HEK293T (cell line): ENCODE measurements around the gene CDH6.

Source experiments
- CTCF ChIA-PET: fragments of 350-600 bp; formaldehyde crosslinking; extraction: SDS; loops from one replicate; lab custom pipeline; 2021; ENCODE audit warnings: antibody characterized with exemption, inconsistent platforms; lab: Yijun Ruan, JAX
- POLR2A ChIA-PET: fragments of 350-600 bp; formaldehyde crosslinking; extraction: SDS; loops from one replicate; lab custom pipeline; 2020; ENCODE audit warnings: antibody characterized with exemption, inconsistent platforms; lab: Yijun Ruan, JAX
- DNase-seq: peaks from one replicate; pipeline ENCODE4 v3.0.0; 2012; ENCODE audit warnings: mixed read lengths; ENCODE audit errors: extremely low spot score
- ARNT ChIP-seq: fragments of 450-650 bp; IDR thresholded peaks from 2 replicates; pipeline ENCODE4 v1.6.1; 2017; ENCODE audit warnings: mild to moderate bottlenecking
- BHLHE40 ChIP-seq: fragments of 450-650 bp; IDR thresholded peaks from 2 replicates; pipeline ENCODE4 v1.6.1; 2016; ENCODE audit warnings: mild to moderate bottlenecking, moderate library complexity, borderline replicate concordance
- CTBP1 ChIP-seq: fragments of 450-650 bp; IDR thresholded peaks from 2 replicates; pipeline ENCODE4 v1.6.1; 2016; ENCODE audit warnings: borderline replicate concordance
- ELF4 ChIP-seq: fragments of 450-650 bp; IDR thresholded peaks from 2 replicates; pipeline ENCODE4 v1.6.1; 2017; ENCODE audit warnings: antibody characterized with exemption
- FOXA1 ChIP-seq: fragments of 450-650 bp; IDR thresholded peaks from 2 replicates; pipeline ENCODE4 v1.6.1; 2016; ENCODE audit warnings: mild to moderate bottlenecking
- FOXK2 ChIP-seq: fragments of 450-650 bp; IDR thresholded peaks from 2 replicates; pipeline ENCODE4 v1.6.1; 2016; ENCODE audit warnings: mild to moderate bottlenecking
- FOXM1 ChIP-seq: fragments of 450-650 bp; IDR thresholded peaks from 2 replicates; pipeline ENCODE4 v1.6.1; 2017; ENCODE audit warnings: mild to moderate bottlenecking, borderline replicate concordance
- HDGF ChIP-seq: fragments of 450-650 bp; IDR thresholded peaks from 2 replicates; pipeline ENCODE4 v1.6.1; 2017; ENCODE audit warnings: antibody characterized with exemption, borderline replicate concordance
- L3MBTL2 ChIP-seq: fragments of 450-650 bp; conservative IDR thresholded peaks from 2 replicates; pipeline ENCODE4 v1.6.1; 2016; ENCODE audit warnings: mild to moderate bottlenecking
- LEF1 ChIP-seq: fragments of 450-650 bp; IDR thresholded peaks from 2 replicates; pipeline ENCODE4 v1.6.1; 2017; ENCODE audit warnings: mild to moderate bottlenecking, borderline replicate concordance
- NFRKB ChIP-seq: fragments of 450-650 bp; IDR thresholded peaks from 2 replicates; pipeline ENCODE4 v1.6.1; 2016; ENCODE audit warnings: mild to moderate bottlenecking, moderate library complexity
- PKNOX1 ChIP-seq: fragments of 450-650 bp; IDR thresholded peaks from 2 replicates; pipeline ENCODE4 v1.6.1; 2016
- SP1 ChIP-seq: fragments of 450-650 bp; IDR thresholded peaks from 2 replicates; pipeline ENCODE4 v1.6.1; 2017
- SUZ12 ChIP-seq: fragments of 450-650 bp; IDR thresholded peaks from 2 replicates; pipeline ENCODE4 v1.6.1; 2016; ENCODE audit warnings: mild to moderate bottlenecking
- TARDBP ChIP-seq: fragments of 450-650 bp; IDR thresholded peaks from 2 replicates; pipeline ENCODE4 v1.6.1; 2016
- ZNF384 ChIP-seq: fragments of 450-650 bp; IDR thresholded peaks from 2 replicates; pipeline ENCODE4 v1.6.1; 2016

The CDH6 gene

GRCh38 chr5:31158686-31159085 lies 34.8 kb upstream of the CDH6 start:
- ChIA-PET POLR2A (no interaction called here), CTCF (no interaction called here)
- DNase-seq = no peak
- TF ChIP-seq TARDBP (no peak), ARNT (no peak)

GRCh38 chr5:31161781-31162181 lies 31.7 kb upstream of the CDH6 start:
- CTCF ChIA-PET = no interaction called here
- no peak for TF ChIP-seq CTBP1
- TF ChIP-seq FOXM1 = no peak
- TF ChIP-seq HDGF = no peak
- no peak for TF ChIP-seq ARNT
- no peak for TF ChIP-seq NFRKB
- TF ChIP-seq BHLHE40 = no peak
- TF ChIP-seq ELF4 = no peak
- no peak for TF ChIP-seq FOXK2
- no peak for TF ChIP-seq TARDBP
- TF ChIP-seq FOXA1 = no peak
- no peak for TF ChIP-seq L3MBTL2
- TF ChIP-seq LEF1 = no peak
- no peak for TF ChIP-seq SP1
- TF ChIP-seq ZNF384 = no peak
- no peak for TF ChIP-seq SUZ12
- TF ChIP-seq PKNOX1 = no peak
- POLR2A ChIA-PET = no interaction called here
- DNase-seq = no peak

- POLR2A ChIA-PET = no interaction called here
- CTCF ChIA-PET = no interaction called here
- TF ChIP-seq TARDBP (no peak), ZNF384 (no peak), HDGF (no peak), FOXK2 (no peak), ELF4 (no peak), SUZ12 (no peak)
- no peak for DNase-seq
These were observed 27.8 kb upstream of the CDH6 start for GRCh38 chr5:31165729-31166128.

GRCh38 chr5:31169379-31169778 lies 24.1 kb upstream of the CDH6 start:
- TF ChIP-seq SP1 = no peak
- TF ChIP-seq NFRKB = no peak
- no peak for TF ChIP-seq SUZ12
- TF ChIP-seq ARNT = no peak
- no peak for TF ChIP-seq TARDBP
- no peak for TF ChIP-seq PKNOX1
- no peak for TF ChIP-seq LEF1
- TF ChIP-seq ELF4 = no peak
- TF ChIP-seq ZNF384 = no peak
- TF ChIP-seq HDGF = no peak
- CTCF ChIA-PET = no interaction called here
- no peak for DNase-seq
- POLR2A ChIA-PET = no interaction called here

- ChIA-PET CTCF (interaction anchor here (0.8 to 1.7 kb wide), 2 partner anchors 13 to 14 kb away, joined by 4 to 5 read pairs; no protein-coding TSS in a partner anchor), POLR2A (interaction anchor here (0.6 kb wide), 1 partner anchor 884 kb away, joined by 3 read pairs; no protein-coding TSS in a partner anchor)
- no peak for DNase-seq
- no peak for TF ChIP-seq ELF4
- TF ChIP-seq SUZ12 = no peak
- TF ChIP-seq BHLHE40 = no peak
- no peak for TF ChIP-seq FOXK2
- TF ChIP-seq L3MBTL2 = no peak
- no peak for TF ChIP-seq FOXA1
- no peak for TF ChIP-seq CTBP1
- no peak for TF ChIP-seq HDGF
- no peak for TF ChIP-seq ZNF384
- TF ChIP-seq LEF1 = no peak
- no peak for TF ChIP-seq ARNT
- no peak for TF ChIP-seq TARDBP
These were observed 20.6 kb upstream of the CDH6 start for GRCh38 chr5:31172881-31173280.

GRCh38 chr5:31173614-31174013 lies 19.9 kb upstream of the CDH6 start:
- CTCF ChIA-PET = interaction anchor here (0.8 kb wide), 1 partner anchor 13 kb away, joined by 4 read pairs; no protein-coding TSS in a partner anchor

More at GRCh38 chr5:31173614-31174013, 19.9 kb upstream of the CDH6 start:
- POLR2A ChIA-PET = no interaction called here
- TF ChIP-seq ELF4 = no peak
- no peak for TF ChIP-seq HDGF
- no peak for TF ChIP-seq PKNOX1
- no peak for TF ChIP-seq L3MBTL2
- TF ChIP-seq CTBP1 = no peak
- TF ChIP-seq SUZ12 = no peak
- no peak for TF ChIP-seq ZNF384
- no peak for TF ChIP-seq FOXM1
- no peak for TF ChIP-seq NFRKB
- TF ChIP-seq TARDBP = no peak
- no peak for TF ChIP-seq BHLHE40
- no peak for DNase-seq
